Heart left ventricle (tissue), 16 donors: Measurements from ENCODE around the gene NTNG2. TPM values are rescaled to one million over a fixed set of nuclear protein-coding genes. Genes with fewer than 3 reads are reported as not detected.

Experiments
- ATAC-seq, 4 donors: fragments of 200-7000 bp; cut with Tn5 transposase; one replicate each; pipeline ENCODE4 v1.9.1; 2020 to 2022; ENCODE audit warnings: moderate library complexity in 4 of 4, mild to moderate bottlenecking in 3 of 4, moderate number of reproducible peaks in 1 of 4
- DNase-seq, 5 donors: peaks; one replicate each; pipeline ENCODE4 v3.0.0-alpha.2; 2020
- H3K27ac ChIP-seq, 12 donors: fragments of 200-600 bp; sonication (generic) in 4 of 12; one replicate each; pipeline versions ENCODE4 v1.5.0 to v1.8.0; 2016 to 2022; ENCODE audit warnings: mild to moderate bottlenecking in 2 of 12
- H3K27me3 ChIP-seq, 9 donors: fragments of 200-600 bp; sonication (generic) in 2 of 9; one replicate each; pipeline versions ENCODE4 v1.5.1 to v1.8.0; 2016 to 2022; ENCODE audit warnings: mild to moderate bottlenecking in 3 of 9
- H3K36me3 ChIP-seq, 9 donors: fragments of 200-600 bp; sonication (generic) in 2 of 9; one replicate each; pipeline versions ENCODE4 v1.5.0 to v1.8.0; 2018 to 2022; ENCODE audit warnings: mild to moderate bottlenecking in 2 of 9
- H3K4me1 ChIP-seq, 12 donors: fragments of 200-600 bp; sonication (generic) in 4 of 12; one replicate each; pipeline versions ENCODE4 v1.5.0 to v1.8.0; 2016 to 2022; ENCODE audit warnings: mild to moderate bottlenecking in 3 of 12
- H3K4me3 ChIP-seq, 12 donors: fragments of 200-600 bp; sonication (generic) in 4 of 12; one replicate each; pipeline versions ENCODE4 v1.5.0 to v1.8.0; 2017 to 2022; ENCODE audit warnings: mild to moderate bottlenecking in 9 of 12, moderate library complexity in 4 of 12
- H3K9me3 ChIP-seq, 12 donors: fragments of 200-600 bp; sonication (generic) in 4 of 12; one replicate each; pipeline versions ENCODE4 v1.5.0 to v1.8.0; 2016 to 2022; ENCODE audit warnings: mild to moderate bottlenecking in 1 of 12
- CTCF ChIP-seq, 12 donors: fragments of 200-600 bp; sonication (generic) in 4 of 12; IDR thresholded peaks; one replicate each; pipeline versions ENCODE4 v1.5.0 to v1.8.0; 2018 to 2022; ENCODE audit warnings: antibody characterized with exemption in 12 of 12, mild to moderate bottlenecking in 5 of 12
- POLR2A ChIP-seq, 2 donors: fragments of 450-650 bp; IDR thresholded peaks; one replicate each; pipeline ENCODE4 v1.6.1; 2017; ENCODE audit warnings: antibody characterized with exemption in 2 of 2, mild to moderate bottlenecking in 2 of 2, moderate library complexity in 2 of 2
- WGBS, 4 donors: extraction: QIAGEN DNeasy Blood & Tissue Kit in 2 of 4; methylation state at CpG; one replicate each; pipeline versions ENCODE4 v1.1.5 to v1.1.7; 2013 to 2018; 5-methylcytosine and 5-hydroxymethylcytosine counted together
- intact Hi-C, 10 donors: fragments of 100-400 bp; cut with DNase I; formaldehyde crosslinking; loops; one replicate each; pipeline versions ENCODE4 v1.11.1 to v1.14.2; 2022
- polyA plus RNA-seq, 2 donors: library from polyadenylated mRNA; stranded (reverse); fragments of 200-250 nt; gene quantifications; one replicate each; pipeline ENCODE4 v1.2.3, GENCODE V29; 2013
- total RNA-seq, 9 donors: library from RNA; depleted of rRNA in 2 of 9; stranded (reverse); fragments of >200 nt in 2 of 9; fragmentation: NEBNext Ultra II Directional in 3 of 9; extraction: Animal tissue kit (Norgen Biotek cat#: 25700) in 3 of 9; gene quantifications; one replicate each; pipeline versions ENCODE4 v1.1.0 to v1.2.4, GENCODE V29; 2016 to 2023
- donor health status: ischemic (EF 13 %, LVEDD 7.1; RV severe dilation, severe dysfunction).
- donor health status: healthy with polysubstance abuse.
- donor health status: DM: no; HTN: yes; CAD: no.
- donor health status: DM: no; HTN: no; CAD: no.
- donor health status: ischemic (EF 25% LVEDD 6.9; RV normal size, moderate dysfunction).
- donor health status: ischemic (EF 25% LVEDD 5.7; RV mildly dilated, moderate dysfunction).
- donor health status: healthy.
- donor health status: DM: yes; HTN: yes; CAD: no.
- donor health status: ischemic (EF 35%, LVEDD 5.7; RV mildly dilated, moderate dysfunction).
- donor health status: nonischemic (EF 11% LVEDD 7.7; RV severe dilation, severe dysfunction).
- donor health status: DM: yes; HTN: yes; CAD: no.
- donor health status: PGD.
- donor health status: ischemic (EF 29% LVEDD 5.4; RV normal size, mild dysfunction).
- donor health status: nonischemic (EF 23%, LVEDD 6.1; RV moderate dilation, normal function).

The NTNG2 gene
- total and polyA plus RNA-seq, 11 donors = 0.28 to 4.1 (median 2.2) TPM

DNA sequence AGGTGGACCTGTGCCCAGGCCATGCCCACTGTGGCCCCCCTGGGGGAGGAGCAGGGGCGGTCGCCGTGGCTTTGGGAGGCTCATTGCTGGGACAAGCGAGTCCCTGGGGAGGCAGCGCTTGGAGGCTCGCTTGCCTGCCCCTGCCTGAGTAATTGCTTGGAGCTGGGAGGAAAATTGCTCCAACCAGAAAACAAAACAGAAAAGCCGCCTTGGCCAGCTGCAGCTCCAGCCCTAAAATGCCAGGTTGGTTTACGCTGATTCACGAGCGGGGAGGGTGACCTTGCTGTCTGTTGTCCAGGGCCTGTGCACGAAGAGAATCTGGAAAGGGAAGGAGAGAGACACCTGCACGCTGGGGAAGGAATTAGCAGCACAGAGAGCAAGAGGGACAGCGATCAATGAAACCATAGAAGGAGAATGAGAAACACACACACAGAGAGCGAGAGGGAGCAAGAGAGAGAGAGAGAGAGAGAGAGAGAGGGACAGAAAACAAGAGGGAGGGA lies 25.3 kb downstream of the NTNG2 start:
- Histone ChIP-seq H3K36me3 (no peaks in the 10 kb centered on the region), H3K27ac (no peak overlapping the region), H3K27me3 (peaks cover 0 to 10% (median 0%) of the 10 kb centered on the region in 9 donors), H3K4me3 (no peak overlapping the region), H3K4me1 (peaks cover 0 to 10% (median 4%) of the 10 kb centered on the region in 12 donors), H3K9me3 (no peaks in the 10 kb centered on the region)
- TF ChIP-seq POLR2A (IDR thresholded peaks at IDR 0.05) (no peak), CTCF (IDR thresholded peaks at IDR 0.05) (no peak)
- 33 to 63% (median 50%) methylated on average over 14 of the region's 14 CpGs for WGBS, 4 donors
- DNase-seq (no peak), ATAC-seq (no peak)
- intact Hi-C loops = no loop called here

DNA sequence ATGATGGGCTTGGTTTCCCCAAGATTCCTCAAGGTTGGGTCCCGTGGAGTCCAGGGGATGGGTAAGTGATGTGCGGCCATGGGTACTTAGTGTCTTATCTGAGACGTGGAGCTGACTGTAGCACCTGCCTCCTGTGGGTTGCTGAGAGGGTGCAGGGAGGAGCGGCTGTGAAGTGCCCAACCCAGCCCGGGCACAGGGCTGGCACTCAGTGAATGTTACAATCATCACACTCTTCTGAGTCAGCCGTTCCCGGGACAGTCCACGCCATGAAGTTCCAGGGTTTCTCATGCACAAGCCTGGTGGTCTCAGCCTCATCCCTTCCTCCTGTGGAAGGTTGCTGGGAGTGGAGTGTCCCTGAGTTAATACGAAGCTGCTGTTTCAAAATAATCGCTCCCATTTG lies 29.1 kb downstream of the NTNG2 start:
- H3K27me3 ChIP-seq = peaks cover 0 to 10% (median 0%) of the 10 kb centered on the region in 9 donors
- intact Hi-C loops = no loop called here

DNA sequence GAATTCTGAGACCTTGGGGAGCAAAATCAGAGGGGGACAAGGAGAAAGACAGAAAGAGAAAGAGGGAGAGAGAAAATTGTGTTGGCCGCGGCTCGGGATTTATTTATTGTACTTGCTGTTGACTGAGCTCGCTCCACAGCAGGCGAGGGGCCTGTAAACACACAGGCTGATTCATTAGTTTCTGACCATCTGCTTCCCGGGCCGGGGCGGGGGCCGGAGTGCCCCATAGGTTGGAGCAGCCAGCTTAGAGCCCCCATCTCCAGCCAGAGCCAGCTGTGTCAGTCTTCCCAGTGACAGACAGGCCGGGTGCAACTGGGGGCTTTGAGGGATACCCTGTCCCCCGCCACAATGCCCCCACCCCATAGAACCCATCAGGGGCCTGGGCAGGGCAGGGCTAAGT lies 30.9 kb downstream of the NTNG2 start:
- H3K27me3 ChIP-seq = peaks cover 0 to 10% (median 0%) of the 10 kb centered on the region in 9 donors
- no peak for ATAC-seq
- TF ChIP-seq CTCF (IDR thresholded peaks at IDR 0.05) (no peak), POLR2A (IDR thresholded peaks at IDR 0.05) (no peak)
- intact Hi-C loops = no loop called here
- H3K36me3 ChIP-seq = no peaks in the 10 kb centered on the region
- no peaks in the 10 kb centered on the region for H3K9me3 ChIP-seq
- no peak overlapping the region for H3K27ac ChIP-seq
- WGBS, 4 donors = 64 to 72% (median 67%) methylated on average over 10 to 11 of the region's 11 CpGs
- no peak for DNase-seq
- H3K4me1 ChIP-seq = no peaks in the 10 kb centered on the region
- H3K4me3 ChIP-seq = no peak overlapping the region

More for the DNA sequence above, 29.1 kb downstream of the NTNG2 start:
- no peak for TF ChIP-seq CTCF (IDR thresholded peaks at IDR 0.05)
- no peak for TF ChIP-seq POLR2A (IDR thresholded peaks at IDR 0.05)
- H3K9me3 ChIP-seq = no peaks in the 10 kb centered on the region
- peaks cover 0 to 3% (median 0%) of the 10 kb centered on the region in 12 donors for H3K4me1 ChIP-seq
- ATAC-seq = peak; percentile 63 to 71 (median 66)
- no peak overlapping the region for H3K27ac ChIP-seq
- H3K36me3 ChIP-seq = no peaks in the 10 kb centered on the region
- H3K4me3 ChIP-seq = no peak overlapping the region
- WGBS, 4 donors = 72 to 83% (median 79%) methylated on average over 9 to 10 of the region's 10 CpGs
- no peak for DNase-seq

- H3K27me3 ChIP-seq = peaks cover 0 to 6% (median 0%) of the 10 kb centered on the region in 9 donors
- 87 to 92% (median 88%) methylated on average over 11 to 12 of the region's 12 CpGs for WGBS, 4 donors
- ATAC-seq (no peak), DNase-seq (no peak)
- no peaks in the 10 kb centered on the region for H3K9me3 ChIP-seq
- no peaks in the 10 kb centered on the region for H3K36me3 ChIP-seq
- TF ChIP-seq POLR2A (IDR thresholded peaks at IDR 0.05) = no peak
- TF ChIP-seq CTCF (IDR thresholded peaks at IDR 0.05) = no peak
- no peaks in the 10 kb centered on the region for H3K4me1 ChIP-seq
- no peak overlapping the region for H3K27ac ChIP-seq
- intact Hi-C loops = no loop called here
- no peak overlapping the region for H3K4me3 ChIP-seq
These were observed 31.6 kb downstream of the NTNG2 start for GRCh38 chr9:132193227-132194124.
